CD4-positive, alpha-beta T cell treated with Interleukin-17A for 1 hour (primary cell): ENCODE measurements around the gene LRRN3.
"Not testable (repeated sequence)": the region's sequence is repeated elsewhere in the genome, so short reads cannot be mapped to it uniquely, and the experiment has no call there.

Experiments
- DNase-seq: peaks from one replicate; pipeline ENCODE4 v3.0.0-alpha.2; 2020

LRRN3 gene

GRCh38 chr7:111090846-111091245 is at the start of gene LRRN3:
Gene LRRN3 (plus strand): TSS chr7:111091127. CDS start chr7:111122773, 31,646 bp downstream.
- DNase-seq: no peak

- DNase-seq: no peak
Measured at GRCh38 chr7:111041577-111041976, 49.4 kb upstream of the LRRN3 start.

GRCh38 chr7:111042842-111043241 is 48.1 kb upstream of the LRRN3 start:
- no peak for DNase-seq

GRCh38 chr7:111043561-111043960 is 47.4 kb upstream of the LRRN3 start:
- no peak for DNase-seq

- DNase-seq: no peak
Measured at GRCh38 chr7:111045449-111045848, 45.5 kb upstream of the LRRN3 start.

- no peak for DNase-seq
Measured at GRCh38 chr7:111047595-111047994, 43.3 kb upstream of the LRRN3 start.

GRCh38 chr7:111049971-111050680 is 40.8 kb upstream of the LRRN3 start:
- no peak for DNase-seq

- no peak for DNase-seq
Measured at GRCh38 chr7:111050875-111051416, 40.0 kb upstream of the LRRN3 start.

- no peak for DNase-seq
Measured at GRCh38 chr7:111051832-111052231, 39.1 kb upstream of the LRRN3 start.

- no peak for DNase-seq
Measured at GRCh38 chr7:111053035-111053434, 37.9 kb upstream of the LRRN3 start.

- no peak for DNase-seq
Measured at GRCh38 chr7:111056371-111056770, 34.6 kb upstream of the LRRN3 start.

- DNase-seq: no peak
Measured at GRCh38 chr7:111057066-111057465, 33.9 kb upstream of the LRRN3 start.

- no peak for DNase-seq
Measured at GRCh38 chr7:111059833-111060232, 31.1 kb upstream of the LRRN3 start.

- no peak for DNase-seq
Measured at GRCh38 chr7:111063166-111063565, 27.8 kb upstream of the LRRN3 start.

- no peak for DNase-seq
Measured at GRCh38 chr7:111067251-111067650, 23.7 kb upstream of the LRRN3 start.

GRCh38 chr7:111067682-111068081 is 23.2 kb upstream of the LRRN3 start:
- DNase-seq: no peak

- no peak for DNase-seq
Measured at GRCh38 chr7:111068618-111069017, 22.3 kb upstream of the LRRN3 start.

GRCh38 chr7:111071556-111071955 is 19.4 kb upstream of the LRRN3 start:
- no peak for DNase-seq

- not testable (repeated sequence) for DNase-seq
Measured at GRCh38 chr7:111072658-111073057, 18.3 kb upstream of the LRRN3 start.

- DNase-seq: no peak
Measured at GRCh38 chr7:111074071-111074747, 16.7 kb upstream of the LRRN3 start.

GRCh38 chr7:111074748-111075146 is 16.2 kb upstream of the LRRN3 start:
- no peak for DNase-seq

- DNase-seq: no peak
Measured at GRCh38 chr7:111075498-111075897, 15.4 kb upstream of the LRRN3 start.

- DNase-seq: no peak
Measured at GRCh38 chr7:111076205-111076604, 14.7 kb upstream of the LRRN3 start.

GRCh38 chr7:111077001-111077400 is 13.9 kb upstream of the LRRN3 start:
- DNase-seq: no peak
